GM19328 (cell line): ENCODE data around the gene FGF21.
"Not testable (repeated sequence)": the region's sequence is repeated elsewhere in the genome, so short reads cannot be mapped to it uniquely, and the experiment has no call there.

Experiments
- ATAC-seq: cut with Tn5 transposase; IDR thresholded peaks from one replicate; pipeline ENCODE4 v1.9.1; 2021; ENCODE audit warnings: mild to moderate bottlenecking, moderate library complexity; ENCODE audit not compliant: unreplicated experiment

FGF21 gene

DNA sequence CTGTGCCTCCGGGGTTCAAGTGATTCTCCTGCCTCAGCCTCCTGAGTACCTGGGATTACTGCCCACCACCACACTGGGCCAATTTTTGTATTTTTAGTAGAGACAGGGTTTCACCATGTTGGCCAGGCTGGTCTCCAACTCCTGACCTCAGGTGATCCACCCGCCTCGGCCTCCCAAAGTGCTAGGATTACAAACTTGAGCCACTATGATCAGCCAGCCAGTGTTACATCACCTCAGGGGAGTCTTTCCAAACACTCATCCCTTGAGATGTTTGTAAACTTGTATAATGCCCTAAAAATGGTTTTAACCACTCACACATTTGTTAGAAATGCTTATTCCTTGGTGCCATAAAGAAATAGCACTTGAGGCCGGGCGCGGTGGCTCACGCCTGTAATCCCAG is 31.1 kb downstream of the FGF21 start:
- ATAC-seq, result not testable (repeated sequence)

DNA sequence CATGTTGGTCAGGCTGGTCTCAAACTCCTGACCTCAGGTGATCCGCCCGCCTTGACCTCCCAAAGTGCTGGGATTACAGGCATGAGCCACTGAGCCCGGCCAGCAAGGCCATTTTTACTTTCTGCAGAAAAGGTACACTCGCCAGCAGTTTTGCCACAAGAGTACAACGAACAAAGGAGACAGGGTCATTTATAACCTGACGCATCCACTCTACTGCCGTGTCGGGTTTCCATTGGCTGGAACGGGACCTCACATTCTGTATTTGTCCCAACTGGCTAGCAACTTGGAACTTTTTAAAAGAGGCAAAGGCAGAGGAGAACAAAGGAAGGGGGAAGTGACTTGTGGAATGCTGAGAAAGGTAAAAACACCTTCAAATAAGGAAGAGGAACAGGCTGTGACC is 32.0 kb downstream of the FGF21 start:
- not testable (repeated sequence) for ATAC-seq

DNA sequence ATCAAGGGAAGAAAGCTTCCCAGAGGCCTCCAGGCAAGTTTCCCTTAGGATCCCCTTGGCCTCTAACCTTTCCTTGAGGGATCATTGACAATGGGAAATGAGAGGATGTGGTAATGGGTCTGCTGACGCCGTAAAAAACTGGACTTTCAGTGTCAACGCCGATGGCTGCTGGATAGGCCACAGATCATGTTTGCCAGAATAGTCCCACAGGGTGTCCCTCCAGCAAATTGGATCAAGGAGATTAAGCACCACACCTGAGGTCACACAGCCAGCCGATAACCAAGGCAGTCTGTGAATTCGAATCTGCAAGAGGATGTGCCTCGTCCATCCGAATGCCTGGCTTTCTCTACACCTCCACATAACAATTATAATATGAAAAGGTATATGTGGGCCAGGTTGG is 37.9 kb downstream of the FGF21 start:
- ATAC-seq, result no peak

DNA sequence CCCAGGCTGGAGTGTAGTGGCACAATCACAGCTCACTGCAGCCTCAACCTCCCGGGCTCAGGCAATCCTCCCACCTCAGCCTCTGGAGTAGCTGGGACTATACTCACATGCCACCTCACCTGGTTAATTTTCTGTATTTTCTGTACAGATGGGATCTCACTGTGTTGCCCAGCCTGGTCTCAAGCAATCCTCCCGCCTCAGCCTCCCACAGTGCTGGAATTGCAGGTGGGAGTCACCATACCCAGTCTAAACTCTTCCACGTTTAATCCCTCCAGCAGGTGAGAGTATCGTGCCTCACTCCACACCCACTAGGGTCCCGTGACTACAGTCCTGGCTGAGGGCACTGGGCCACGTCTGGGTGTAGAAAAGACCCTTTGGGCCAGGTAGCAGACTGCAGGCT is 39.0 kb downstream of the FGF21 start:
- no peak for ATAC-seq

DNA sequence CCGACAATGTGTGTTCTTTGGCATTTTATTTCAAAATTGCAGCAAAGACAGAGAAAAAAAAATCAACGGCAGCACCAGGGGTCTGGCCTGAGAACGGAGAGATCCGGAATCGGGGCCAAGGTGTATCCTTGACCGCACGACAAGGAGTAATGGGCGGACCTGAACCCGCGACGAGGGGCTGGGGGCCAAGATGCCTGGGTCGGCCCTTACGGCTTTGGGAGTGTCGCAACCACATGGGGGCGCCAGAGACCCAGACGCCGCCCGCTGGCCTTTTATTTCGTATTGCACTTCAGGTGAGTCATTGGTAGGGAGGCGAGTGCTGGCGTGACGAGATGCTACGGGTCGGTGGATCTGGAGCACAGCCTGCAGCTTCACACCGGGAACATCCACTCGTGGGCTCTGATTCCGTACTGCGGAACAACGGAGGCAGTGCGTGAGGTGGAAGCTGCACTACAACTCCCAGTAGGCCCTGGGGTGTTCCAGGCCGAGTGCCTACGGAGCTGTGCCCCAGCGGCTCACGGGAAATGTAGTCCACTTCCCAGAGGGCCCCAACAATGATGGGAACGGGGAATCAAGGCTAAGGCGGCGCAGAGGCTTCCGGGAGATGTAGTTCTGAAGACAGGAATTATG is 39.8 kb downstream of the FGF21 start:
- no peak for ATAC-seq

DNA sequence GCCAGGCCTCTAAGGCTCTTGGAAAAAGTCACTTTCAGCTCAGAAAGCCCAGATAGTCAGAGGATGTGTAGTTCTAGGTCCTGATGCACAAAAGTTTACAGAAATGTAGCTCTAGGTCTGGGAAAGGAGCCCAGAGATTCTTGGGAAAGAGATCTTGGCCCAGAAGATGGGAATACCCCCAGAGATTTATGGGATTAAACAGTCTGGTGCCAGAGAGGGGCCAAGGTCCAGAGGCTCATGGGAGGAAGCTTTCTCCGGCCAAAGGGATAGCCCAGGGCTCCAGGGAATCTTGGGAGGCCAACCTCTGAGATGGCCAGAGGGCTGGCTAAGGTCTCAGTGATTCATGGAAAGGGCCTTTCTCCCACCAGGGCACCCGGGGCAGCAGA is 40.4 kb downstream of the FGF21 start:
- ATAC-seq, result no peak

DNA sequence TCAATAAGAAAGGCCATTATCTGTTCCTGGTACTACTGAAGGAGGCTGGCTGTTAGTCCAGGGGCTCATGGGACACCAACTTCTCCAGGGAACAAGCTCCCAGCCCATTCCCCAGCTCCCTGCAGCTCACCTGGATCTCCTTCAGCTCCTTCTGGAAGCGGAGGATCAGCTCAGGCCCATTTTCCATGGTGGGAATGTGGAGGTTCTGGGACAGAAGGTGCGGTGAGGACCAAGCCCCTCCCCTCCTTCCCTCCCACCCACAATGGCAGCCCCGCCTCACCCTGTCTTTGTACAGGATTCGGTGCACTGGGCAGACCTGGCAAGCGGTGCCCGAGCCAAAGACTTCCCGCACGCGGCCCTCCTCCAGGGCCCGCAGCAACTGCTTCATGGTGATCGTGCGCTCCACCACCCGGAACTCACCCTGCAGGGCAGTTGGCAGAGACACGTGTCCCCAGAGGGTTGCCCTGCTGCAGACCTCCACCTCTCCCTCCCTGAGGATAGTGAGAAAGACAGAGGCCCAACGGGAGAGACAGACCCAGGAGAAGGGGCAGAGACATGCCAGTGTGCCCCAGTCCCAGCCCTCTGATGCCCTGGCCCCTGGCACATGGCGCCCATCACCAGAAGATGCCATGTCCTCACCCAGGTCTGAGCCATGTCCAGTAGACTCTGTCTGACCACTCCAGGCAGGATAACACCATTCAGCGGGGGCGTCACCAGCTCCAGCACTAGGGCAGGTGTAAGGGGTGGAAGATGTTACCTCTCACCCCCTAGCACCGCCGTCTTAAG is 41.2 kb downstream of the FGF21 start:
- ATAC-seq, result no peak

DNA sequence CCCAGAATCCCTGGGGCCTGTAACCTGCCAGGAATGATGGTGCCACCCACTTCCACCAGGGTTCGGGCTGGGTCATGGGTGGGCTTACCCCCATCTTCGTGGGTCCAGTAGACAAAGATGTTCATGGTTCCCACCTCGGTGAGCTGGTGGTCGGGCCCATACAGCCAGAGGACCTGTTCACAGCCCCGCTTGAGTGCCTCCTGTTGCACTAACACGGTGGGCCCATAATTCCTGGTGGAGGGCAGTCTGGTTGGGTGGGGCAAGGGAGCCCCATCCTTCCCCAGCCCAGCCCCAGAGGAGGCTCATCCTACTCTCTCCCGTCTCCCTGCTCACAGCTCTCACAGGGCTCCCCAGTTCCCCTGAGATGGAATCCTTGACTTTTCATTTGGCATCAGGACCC is 41.8 kb downstream of the FGF21 start:
- ATAC-seq, result no peak

DNA sequence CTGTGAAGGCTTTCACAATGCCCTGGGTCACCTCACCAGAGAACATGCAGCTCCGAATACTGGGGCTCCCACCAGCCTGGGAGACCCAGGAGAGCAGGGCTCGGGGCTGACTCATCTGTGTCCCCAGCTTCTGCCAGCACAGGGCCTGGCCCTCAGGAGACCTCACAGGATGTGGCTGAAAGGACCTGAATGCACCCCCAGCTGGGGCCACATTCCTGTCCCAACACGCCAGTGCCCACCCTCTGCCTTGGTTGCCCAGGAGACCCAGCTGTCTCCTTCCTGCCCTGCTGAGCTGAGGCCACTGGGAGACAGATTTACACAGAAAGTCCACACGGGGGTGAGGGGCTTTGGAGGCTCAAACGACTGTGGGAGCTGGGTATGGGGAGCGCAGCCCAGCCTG is 43.6 kb downstream of the FGF21 start:
- ATAC-seq, result no peak

DNA sequence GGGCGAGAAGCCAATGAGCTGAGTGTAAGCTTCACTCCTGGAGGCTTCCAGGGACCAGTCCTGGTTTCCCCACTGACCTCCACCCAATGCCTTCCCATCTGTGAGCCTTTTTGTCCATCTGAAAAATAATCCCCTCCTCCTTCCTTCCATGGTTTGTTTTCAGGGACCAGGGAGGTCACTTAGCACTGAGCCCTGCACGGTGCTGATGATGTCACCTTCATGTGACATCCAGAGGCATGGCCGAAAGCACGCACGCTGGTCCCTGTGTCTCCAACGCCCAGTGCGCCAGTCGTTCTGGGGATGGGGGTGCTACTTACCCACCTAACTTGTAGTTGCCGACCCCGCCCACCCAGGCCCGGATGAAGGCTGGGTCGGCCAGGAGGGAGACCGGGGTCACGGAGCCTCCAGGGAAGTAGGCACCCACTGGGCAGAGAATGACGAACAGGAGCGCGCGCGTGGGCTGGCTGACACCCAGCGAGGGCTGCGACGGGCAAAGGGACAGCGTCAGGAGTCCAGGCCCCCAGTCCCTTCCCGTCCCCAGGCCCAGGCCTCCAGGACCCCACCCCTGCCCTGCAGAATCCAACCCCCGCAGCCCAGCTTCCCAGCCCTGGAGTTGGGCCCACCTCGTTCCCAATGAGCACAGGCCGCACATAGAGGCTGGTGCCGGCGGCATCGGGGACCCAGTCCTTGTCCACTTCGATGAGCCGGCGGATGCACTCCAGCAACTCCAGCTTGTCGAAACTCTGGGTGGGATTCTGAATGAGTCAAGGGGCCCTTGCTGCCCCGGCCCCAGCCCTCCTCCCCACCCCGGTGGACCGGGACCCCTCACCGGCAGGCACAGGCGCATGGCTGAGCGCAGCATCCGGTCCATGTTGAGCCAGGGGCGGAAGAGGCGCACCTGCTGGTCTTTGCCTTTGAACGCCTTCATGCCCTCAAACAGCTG is 44.3 kb downstream of the FGF21 start:
- ATAC-seq, result no peak

DNA sequence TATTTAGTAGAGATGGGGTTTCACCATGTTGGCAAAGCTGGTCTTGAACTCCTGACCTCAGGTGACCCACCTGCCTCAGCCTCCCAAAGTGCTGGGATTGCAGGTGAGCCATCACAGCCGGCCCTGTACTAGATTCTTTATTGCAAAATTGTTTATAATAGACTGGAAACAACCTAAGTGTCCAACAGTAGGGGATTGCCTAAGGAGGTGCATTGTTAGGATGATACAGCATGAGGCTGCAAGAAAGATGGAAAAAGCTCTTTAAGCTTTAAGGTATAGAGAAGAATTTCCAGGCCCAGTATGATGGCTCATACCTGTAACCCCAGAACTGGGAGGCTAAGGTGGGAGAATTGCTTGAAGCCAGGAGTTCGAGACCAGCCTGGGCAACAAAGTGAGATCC is 47.3 kb downstream of the FGF21 start:
- ATAC-seq, result no peak

DNA sequence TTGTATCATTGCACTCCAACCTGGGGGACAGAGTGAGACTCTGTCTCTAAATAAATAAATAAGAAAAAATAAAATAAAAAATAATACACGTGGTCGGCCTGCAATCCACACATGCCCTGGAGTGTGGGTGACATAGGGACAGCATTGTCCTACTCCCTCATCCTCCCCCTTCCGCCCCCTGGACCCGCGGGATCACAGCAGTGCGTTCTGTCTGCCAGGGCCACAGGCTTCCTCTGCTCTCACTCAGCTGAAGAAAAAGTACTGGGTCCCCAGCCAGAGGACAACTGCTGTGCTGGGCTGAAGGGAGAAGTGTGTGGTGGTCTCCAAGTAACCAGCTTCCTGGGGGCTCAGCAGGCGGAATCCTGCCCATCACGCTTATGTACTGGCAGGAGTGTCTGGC is 49.2 kb downstream of the FGF21 start:
- ATAC-seq, result no peak

DNA sequence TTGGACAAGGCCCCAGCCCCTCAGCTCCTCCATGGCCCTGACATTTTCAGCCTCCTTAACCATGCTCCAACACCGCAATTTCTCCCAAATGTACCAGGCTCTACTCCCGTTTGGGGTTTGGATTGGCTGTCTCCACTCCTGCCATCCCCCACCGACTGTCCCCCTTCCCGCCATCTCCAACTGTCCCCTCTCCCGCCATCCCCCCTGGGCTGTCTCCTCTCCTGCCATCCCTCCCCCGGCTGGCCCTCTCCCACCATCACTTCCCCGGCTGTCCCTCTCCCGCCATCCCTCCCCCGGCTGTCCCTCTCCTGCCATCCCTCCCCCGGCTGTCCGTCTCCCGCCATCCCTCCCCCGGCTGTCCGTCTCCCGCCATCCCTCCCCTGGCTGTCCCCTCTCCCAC is 50.1 kb downstream of the FGF21 start:
- ATAC-seq, result no peak

DNA sequence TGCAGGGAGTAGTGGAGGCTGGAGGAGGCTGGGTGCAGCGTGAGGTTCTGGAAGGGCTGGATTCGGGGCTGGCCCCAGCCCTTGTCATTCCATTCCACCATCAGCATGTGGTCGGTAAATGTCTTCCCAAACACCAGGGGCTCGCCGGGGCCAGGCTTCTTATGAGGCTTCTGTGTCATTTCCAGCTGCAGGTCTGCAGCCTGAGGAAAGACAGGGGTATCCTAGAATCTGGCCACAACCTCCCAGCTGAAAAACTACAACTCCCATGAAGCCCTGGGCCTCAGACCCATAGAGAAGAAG is 51.1 kb downstream of the FGF21 start:
- ATAC-seq, result no peak

DNA sequence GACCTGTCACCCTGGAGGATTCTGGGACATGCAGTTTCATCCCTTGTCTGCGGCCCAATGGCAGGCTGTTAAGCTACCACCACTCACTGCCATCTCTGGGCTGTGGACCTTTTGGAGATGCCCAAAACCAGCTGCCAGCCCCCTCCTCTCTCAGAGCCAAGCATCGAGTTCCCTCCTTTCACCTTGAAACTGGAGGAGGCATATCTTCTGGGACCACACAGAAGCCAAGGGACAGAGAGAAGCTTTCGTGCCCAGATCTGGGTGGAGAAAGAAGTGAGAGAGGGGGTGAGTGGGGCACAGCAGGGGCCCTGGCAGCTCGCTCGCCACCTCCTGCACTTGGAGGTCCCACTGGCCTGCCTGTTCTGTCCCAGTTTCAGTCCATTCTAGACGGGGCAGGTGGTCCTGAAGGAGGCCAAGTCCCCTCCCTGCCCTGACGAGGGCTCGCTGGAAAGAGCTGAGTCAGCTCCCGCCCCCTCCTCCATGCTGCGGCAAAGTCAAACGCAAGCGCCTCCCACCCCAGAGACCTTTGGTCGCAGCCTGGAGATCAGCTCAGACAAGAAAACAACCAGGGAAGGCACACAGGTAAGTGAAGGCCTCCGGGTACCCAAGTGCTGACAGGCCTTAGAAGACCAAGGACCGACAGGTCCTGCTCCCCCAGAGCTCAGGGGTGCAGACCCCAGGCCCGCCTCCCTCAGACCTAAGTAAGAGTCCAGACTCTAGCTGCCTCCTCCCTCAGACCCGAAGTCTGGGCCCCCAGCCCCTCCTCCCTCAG is 51.7 kb downstream of the FGF21 start:
- ATAC-seq, result no peak

DNA sequence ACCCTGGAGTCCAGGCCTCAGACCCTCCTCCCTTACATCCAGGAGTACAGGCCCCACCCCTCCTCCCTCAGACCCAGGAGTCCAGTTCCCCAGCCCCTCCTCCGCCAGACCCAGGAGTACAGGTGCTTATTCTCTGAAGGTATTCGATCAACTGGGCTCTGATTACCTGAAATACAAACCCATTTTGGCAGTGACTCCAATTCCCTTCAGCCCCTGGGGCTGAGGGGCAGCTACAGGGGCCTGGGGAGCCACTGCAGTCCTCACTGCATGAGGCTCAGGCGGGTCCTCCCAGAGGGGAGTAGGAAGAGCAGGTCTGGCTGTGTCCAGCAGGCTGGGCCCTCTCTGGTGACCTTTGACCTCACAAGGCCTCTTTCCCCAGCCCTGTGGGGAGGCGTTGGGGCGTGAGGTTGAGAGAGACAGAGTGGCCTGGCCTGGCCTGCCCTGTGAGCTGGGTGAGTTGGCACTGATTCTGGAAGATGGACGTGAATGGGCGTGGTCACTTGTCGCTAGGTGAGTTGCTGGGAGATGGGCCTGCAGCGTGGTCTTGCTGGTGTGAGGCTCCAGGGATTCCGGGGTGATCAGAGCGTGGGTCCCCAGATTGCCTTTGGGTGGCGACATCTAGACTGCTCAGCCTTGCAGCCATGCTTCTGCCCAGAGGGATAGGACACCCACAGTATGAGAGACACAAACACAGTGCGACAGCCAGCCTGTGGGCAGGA is 52.4 kb downstream of the FGF21 start:
- no peak for ATAC-seq
